Right atrium auricular region (tissue), 2 donors: Measurements from ENCODE around the gene EPB41L4B. TPM values are rescaled to one million over a fixed set of nuclear protein-coding genes. Genes with fewer than 3 reads are reported as not detected.

ENCODE experiments used
- DNase-seq: peaks from one replicate; pipeline ENCODE4 v3.0.0-alpha.2; 2019; ENCODE audit warnings: low spot score
- H3K27ac ChIP-seq, 2 donors: fragments of 200-600 bp; sonication (generic); 1 replicate in 1 of 2; 2 replicates in 1 of 2; pipeline ENCODE4 v1.5.1; 2016 to 2019
- H3K27me3 ChIP-seq, 2 donors: fragments of 200-600 bp; sonication (generic); one replicate each; pipeline versions ENCODE4 v1.5.1 to v1.6.0; 2017 to 2019
- H3K36me3 ChIP-seq: fragments of 200-600 bp; sonication (generic); one replicate; pipeline ENCODE4 v1.5.1; 2016
- H3K4me1 ChIP-seq, 2 donors: fragments of 200-600 bp; sonication (generic); one replicate each; pipeline versions ENCODE4 v1.5.1 to v1.6.0; 2017 to 2019
- H3K4me3 ChIP-seq, 2 donors: fragments of 200-600 bp; sonication (generic); 1 replicate in 1 of 2; 2 replicates in 1 of 2; pipeline ENCODE4 v1.5.1; 2017 to 2019; ENCODE audit warnings: mild to moderate bottlenecking in 1 of 2, moderate library complexity in 1 of 2
- H3K9me3 ChIP-seq, 2 donors: fragments of 200-600 bp; sonication (generic); one replicate each; pipeline ENCODE4 v1.5.1; 2019
- total RNA-seq, 2 donors: library from RNA; depleted of rRNA; stranded (reverse); fragments of >200 nt; gene quantifications; one replicate each; pipeline ENCODE4 v1.1.0, GENCODE V29; 2016
- TF ChIP-seq, protein P1 (sequence below), 2 donors: fragments of 200-600 bp; sonication (generic); IDR thresholded peaks; one replicate each; pipeline ENCODE4 v1.5.1; 2019; ENCODE audit warnings: antibody characterized with exemption in 2 of 2

Gene EPB41L4B
- total RNA-seq, 2 donors from 2014 or later, result 15.3 to 30.4 TPM

DNA sequence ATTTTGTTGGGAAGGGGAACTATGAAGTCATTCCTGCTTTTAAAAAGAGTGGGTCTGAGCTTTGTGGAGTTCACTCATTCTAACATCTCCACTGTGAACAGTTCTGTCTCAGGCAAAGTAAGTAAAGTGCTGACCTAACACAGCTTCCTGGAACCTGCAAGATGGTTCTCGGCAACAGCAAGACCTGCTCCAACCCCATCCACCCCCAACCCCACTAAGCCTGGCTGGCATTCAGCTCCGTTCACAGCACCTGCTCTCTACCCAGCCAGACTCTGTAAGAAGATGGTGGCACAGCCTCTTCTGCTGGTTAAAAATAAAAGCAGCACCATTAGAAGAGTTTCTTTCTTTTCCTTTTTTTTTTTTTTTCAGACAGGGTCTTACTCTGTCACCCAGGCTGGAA is 42.0 kb downstream of the EPB41L4B start:
- no peak for DNase-seq
- Histone ChIP-seq H3K4me3 (no peak overlapping the region), H3K27me3 (no peaks in the 10 kb centered on the region), H3K36me3 (no peaks in the 10 kb centered on the region), H3K27ac (no peak overlapping the region), H3K9me3 (no peaks in the 10 kb centered on the region), H3K4me1 (peaks cover 0 to 16% of the 10 kb centered on the region in 2 donors)
- TF ChIP-seq, protein P1, sequence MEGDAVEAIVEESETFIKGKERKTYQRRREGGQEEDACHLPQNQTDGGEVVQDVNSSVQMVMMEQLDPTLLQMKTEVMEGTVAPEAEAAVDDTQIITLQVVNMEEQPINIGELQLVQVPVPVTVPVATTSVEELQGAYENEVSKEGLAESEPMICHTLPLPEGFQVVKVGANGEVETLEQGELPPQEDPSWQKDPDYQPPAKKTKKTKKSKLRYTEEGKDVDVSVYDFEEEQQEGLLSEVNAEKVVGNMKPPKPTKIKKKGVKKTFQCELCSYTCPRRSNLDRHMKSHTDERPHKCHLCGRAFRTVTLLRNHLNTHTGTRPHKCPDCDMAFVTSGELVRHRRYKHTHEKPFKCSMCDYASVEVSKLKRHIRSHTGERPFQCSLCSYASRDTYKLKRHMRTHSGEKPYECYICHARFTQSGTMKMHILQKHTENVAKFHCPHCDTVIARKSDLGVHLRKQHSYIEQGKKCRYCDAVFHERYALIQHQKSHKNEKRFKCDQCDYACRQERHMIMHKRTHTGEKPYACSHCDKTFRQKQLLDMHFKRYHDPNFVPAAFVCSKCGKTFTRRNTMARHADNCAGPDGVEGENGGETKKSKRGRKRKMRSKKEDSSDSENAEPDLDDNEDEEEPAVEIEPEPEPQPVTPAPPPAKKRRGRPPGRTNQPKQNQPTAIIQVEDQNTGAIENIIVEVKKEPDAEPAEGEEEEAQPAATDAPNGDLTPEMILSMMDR (IDR thresholded peaks at IDR 0.05), result no peak

DNA sequence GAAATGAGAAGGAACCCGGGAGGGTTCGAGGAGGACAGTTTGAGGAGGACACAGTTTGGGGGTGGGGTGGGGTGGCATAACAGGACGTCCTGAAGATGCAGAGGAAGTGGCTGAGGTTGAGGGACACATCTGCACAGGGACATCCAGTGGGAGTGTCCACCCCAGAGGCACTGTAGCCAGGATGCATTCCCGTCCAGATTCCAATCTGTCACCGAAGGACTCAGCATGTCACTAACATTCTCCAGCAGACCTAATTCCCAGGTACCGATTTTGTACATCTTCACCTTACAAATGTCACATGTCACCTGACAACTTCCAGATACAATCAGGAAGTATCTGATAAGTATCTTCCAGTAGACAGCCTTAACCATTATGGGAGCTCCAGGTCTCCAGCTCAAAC is 42.6 kb downstream of the EPB41L4B start:
- no peaks in the 10 kb centered on the region for H3K36me3 ChIP-seq
- no peak for DNase-seq
- H3K4me3 ChIP-seq, result no peak overlapping the region
- H3K4me1 ChIP-seq, result peaks cover 0 to 23% of the 10 kb centered on the region in 2 donors
- H3K27ac ChIP-seq, result no peak overlapping the region
- TF ChIP-seq, protein P1 (IDR thresholded peaks at IDR 0.05), result no peak
- no peaks in the 10 kb centered on the region for H3K27me3 ChIP-seq
- H3K9me3 ChIP-seq, result no peaks in the 10 kb centered on the region

DNA sequence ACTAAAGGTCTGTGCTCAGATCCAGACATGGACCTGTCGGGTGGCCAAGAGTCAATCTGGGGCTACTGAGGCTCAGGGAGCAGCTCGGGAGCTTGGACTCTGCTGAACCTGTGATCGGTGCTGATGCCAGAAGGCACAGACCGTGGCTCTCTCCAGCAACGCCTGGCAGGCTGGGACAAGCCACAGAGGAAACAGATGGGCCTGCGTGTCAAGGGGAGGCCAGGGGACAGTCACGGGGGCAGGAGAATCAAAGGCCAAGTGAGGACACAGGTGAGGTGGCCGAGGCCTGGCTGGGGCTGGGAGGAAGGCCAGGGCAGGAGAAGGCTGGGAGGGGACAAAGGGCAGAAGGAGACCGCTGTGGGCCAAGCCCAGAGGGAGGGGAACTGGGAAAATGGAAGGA is 43.4 kb downstream of the EPB41L4B start:
- no peak for DNase-seq
- H3K36me3 ChIP-seq, result no peaks in the 10 kb centered on the region
- H3K4me3 ChIP-seq, result no peak overlapping the region
- H3K27me3 ChIP-seq, result no peaks in the 10 kb centered on the region
- peaks cover 0 to 29% of the 10 kb centered on the region in 2 donors for H3K4me1 ChIP-seq
- peak overlapping the region; percentile 23 to 39 for H3K27ac ChIP-seq
- TF ChIP-seq, protein P1 (IDR thresholded peaks at IDR 0.05), result no peak
- no peaks in the 10 kb centered on the region for H3K9me3 ChIP-seq

DNA sequence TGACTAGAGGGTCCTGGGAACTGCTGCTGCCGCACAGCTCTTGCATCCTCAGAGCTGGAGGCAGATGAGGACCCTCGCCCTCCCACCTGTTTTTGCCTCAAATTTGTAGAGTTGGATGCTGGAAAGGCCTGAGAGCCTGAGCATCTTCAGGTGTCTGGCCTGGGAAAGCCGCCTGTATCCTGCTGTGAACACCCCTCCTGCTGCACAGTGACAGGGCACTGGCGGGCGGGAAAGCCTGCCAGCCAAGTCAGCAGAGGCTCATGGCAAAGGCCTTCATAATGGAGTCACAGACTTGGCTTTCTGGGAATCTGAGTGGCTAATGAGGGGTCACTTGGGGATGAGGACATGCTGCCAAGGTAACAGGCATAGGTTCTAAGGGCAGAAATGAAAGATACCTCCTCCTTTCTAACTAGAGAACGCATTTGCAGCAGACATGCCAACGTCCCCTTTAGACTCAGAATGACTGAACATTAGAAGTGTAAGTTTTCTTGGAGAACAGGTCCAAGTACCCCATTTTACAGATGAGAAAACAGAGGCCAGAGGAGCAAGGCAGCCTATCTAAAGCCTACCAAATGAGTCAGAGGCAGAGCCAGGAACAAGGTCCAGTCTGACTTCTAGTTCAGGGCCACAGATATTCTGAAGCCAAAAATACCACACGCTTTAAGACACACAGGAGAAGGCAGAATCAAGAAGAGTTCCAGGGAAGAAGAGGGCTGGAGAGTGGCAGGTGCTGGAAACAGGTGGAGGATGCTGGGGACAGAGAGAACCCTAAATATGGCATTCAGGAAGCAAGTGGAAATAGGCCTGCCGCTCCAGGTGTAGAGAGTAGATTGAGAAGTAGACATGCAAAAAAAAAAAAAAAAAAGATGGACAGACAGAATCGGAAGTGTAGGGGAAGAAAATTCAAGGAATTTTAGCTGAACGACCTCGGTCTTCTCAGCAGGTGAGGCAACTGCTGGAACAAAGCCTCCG is 44.1 kb downstream of the EPB41L4B start:
- H3K9me3 ChIP-seq, result no peaks in the 10 kb centered on the region
- no peaks in the 10 kb centered on the region for H3K36me3 ChIP-seq
- DNase-seq, result no peak
- H3K4me1 ChIP-seq, result peaks cover 0 to 30% of the 10 kb centered on the region in 2 donors
- H3K27ac ChIP-seq, result peak overlapping the region; percentile 23 to 39
- H3K4me3 ChIP-seq, result no peak overlapping the region
- no peaks in the 10 kb centered on the region for H3K27me3 ChIP-seq
- TF ChIP-seq, protein P1 (IDR thresholded peaks at IDR 0.05), result no peak

DNA sequence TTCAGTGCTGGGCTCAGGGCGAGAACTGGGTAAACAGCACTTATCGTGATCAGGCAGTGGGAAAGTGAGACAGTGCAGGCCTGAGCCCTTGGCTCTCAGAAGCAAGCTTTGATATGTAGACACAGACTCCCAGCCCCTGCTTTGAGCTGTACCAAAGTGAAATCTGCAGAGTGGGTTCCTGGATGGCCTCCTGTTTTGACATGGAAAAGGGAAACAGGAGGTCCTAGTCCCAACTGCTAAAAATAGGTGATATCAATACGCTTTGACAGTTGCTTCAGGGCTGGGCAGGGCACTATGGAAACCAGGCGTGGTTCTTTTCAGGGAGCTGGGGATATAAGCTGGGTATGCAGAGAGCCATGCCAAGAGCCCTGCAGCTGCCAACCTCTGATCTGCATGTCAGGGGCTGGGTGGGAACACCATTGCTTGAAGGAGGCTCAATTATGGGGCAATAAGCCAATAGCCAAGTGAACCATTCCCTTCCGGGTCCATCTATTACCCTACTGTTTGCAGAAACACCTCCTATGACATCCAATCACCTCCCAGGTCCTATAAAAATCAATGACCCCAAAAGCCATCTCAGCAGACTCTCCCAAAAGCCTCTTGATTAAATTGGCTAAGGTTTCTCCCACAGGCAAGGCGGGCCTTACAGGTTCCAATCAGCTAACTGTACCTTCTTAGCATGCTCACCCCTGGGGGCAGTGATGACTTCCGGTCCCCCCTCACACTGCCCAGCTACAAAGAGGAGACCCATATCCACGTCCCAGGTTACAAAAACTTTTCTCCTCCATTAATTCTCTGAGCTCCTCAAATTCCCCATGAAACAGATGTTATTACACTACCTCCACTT is 45.8 kb downstream of the EPB41L4B start:
- Histone ChIP-seq H3K27me3 (no peaks in the 10 kb centered on the region), H3K27ac (peak overlapping the region; percentile 32 to 62), H3K36me3 (no peaks in the 10 kb centered on the region), H3K4me3 (no peak overlapping the region), H3K4me1 (peaks cover 0 to 30% of the 10 kb centered on the region in 2 donors), H3K9me3 (no peaks in the 10 kb centered on the region)
- TF ChIP-seq, protein P1 (IDR thresholded peaks at IDR 0.05), result no peak
- DNase-seq, result no peak
